Activated naive CD4-positive, alpha-beta T cell treated with anti-CD3 and anti-CD28 coated beads for 36 hours (primary cell): ENCODE results near the gene LRP3. TPM values are rescaled to one million over a fixed set of nuclear protein-coding genes. Genes with fewer than 3 reads are reported as not detected.
"Not testable (repeated sequence)": the region's sequence is repeated elsewhere in the genome, so short reads cannot be mapped to it uniquely, and the experiment has no call there.

Experiments used
- CTCF ChIA-PET: fragments of 350-600 bp; sonication (Branson Sonifier 250); formaldehyde crosslinking; loops from one replicate; lab custom pipeline; 2021; ENCODE audit warnings: antibody characterized with exemption; lab: Charles Lee
- DNase-seq: peaks from one replicate; pipeline ENCODE4 v3.0.0-alpha.2; 2020
- H3K27ac Mint-ChIP-seq: one replicate; pipeline ENCODE4 v1.8.0; 2021; ENCODE audit warnings: mild to moderate bottlenecking, mixed read lengths
- H3K27me3 Mint-ChIP-seq: one replicate; pipeline ENCODE4 v1.8.0; 2021; ENCODE audit warnings: low read depth, mixed read lengths
- H3K36me3 Mint-ChIP-seq: one replicate; pipeline ENCODE4 v1.8.0; 2021; ENCODE audit warnings: low read depth, mixed read lengths
- H3K4me1 Mint-ChIP-seq: one replicate; pipeline ENCODE4 v1.8.0; 2021; ENCODE audit warnings: low read depth, mixed read lengths
- H3K4me3 Mint-ChIP-seq: one replicate; pipeline ENCODE4 v1.8.0; 2021; ENCODE audit warnings: mild to moderate bottlenecking, moderate library complexity, mixed read lengths
- H3K9me3 Mint-ChIP-seq: one replicate; pipeline ENCODE4 v1.8.0; 2021; ENCODE audit warnings: mixed read lengths
- intact Hi-C: fragments of 100-400 bp; cut with micrococcal nuclease; formaldehyde crosslinking; loops from one replicate; pipeline ENCODE4 v1.15.1; 2023
- total RNA-seq, 2 experiments: library from RNA; stranded (reverse); gene quantifications; one replicate each; pipeline ENCODE4 v1.2.3, GENCODE V29; 2021

LRP3 gene
- under 1 TPM; 0.76 to 0.84 TPM for total RNA-seq

- no peak for DNase-seq
- CTCF ChIA-PET: no interaction called here
- no peak within 1 kb of the TSS for H3K27ac Mint-ChIP-seq
- H3K4me1 Mint-ChIP-seq: no peaks in the 10 kb centered on the region
- peaks cover 27% of the 10 kb centered on the region for H3K27me3 Mint-ChIP-seq
- intact Hi-C loops: no loop called here
- no peaks in the 10 kb centered on the region for H3K9me3 Mint-ChIP-seq
- H3K4me3 Mint-ChIP-seq: peak within 1 kb of the TSS; percentile 52
- no peaks in the 10 kb centered on the region for H3K36me3 Mint-ChIP-seq
Measured at GRCh38 chr19:33193865-33194362, at the start of gene LRP3. TSS of gene LRP3 (plus strand) at chr19:33194330. CDS start at chr19:33194786, 456 bp downstream.

GRCh38 chr19:33146209-33146608, 47.9 kb upstream of the LRP3 start:
- Mint-ChIP-seq H3K27me3 (no peaks in the 10 kb centered on the region), H3K4me3 (no peak overlapping the region), H3K27ac (no peak overlapping the region), H3K4me1 (peaks cover 4% of the 10 kb centered on the region), H3K36me3 (no peaks in the 10 kb centered on the region), H3K9me3 (no peaks in the 10 kb centered on the region)
- DNase-seq: no peak
- intact Hi-C loops: no loop called here
- CTCF ChIA-PET: interaction anchor here (2.8 kb wide), 1 partner anchor 15 kb away, joined by 20 read pairs; no protein-coding TSS in a partner anchor

GRCh38 chr19:33147538-33147937, 46.6 kb upstream of the LRP3 start:
- Mint-ChIP-seq H3K36me3 (no peaks in the 10 kb centered on the region), H3K27me3 (no peaks in the 10 kb centered on the region), H3K9me3 (no peaks in the 10 kb centered on the region), H3K4me1 (peaks cover 4% of the 10 kb centered on the region), H3K4me3 (no peak overlapping the region), H3K27ac (no peak overlapping the region)
- intact Hi-C loops: no loop called here
- no peak for DNase-seq
- CTCF ChIA-PET: interaction anchor here (0.6 kb wide), 1 partner anchor 76 kb away, joined by 3 read pairs; no protein-coding TSS in a partner anchor

- no peaks in the 10 kb centered on the region for H3K9me3 Mint-ChIP-seq
- H3K27ac Mint-ChIP-seq: no peak overlapping the region
- CTCF ChIA-PET: interaction anchor here (0.6 to 1.4 kb wide), 2 partner anchors 10 to 33 kb away, joined by 3 to 6 read pairs; no protein-coding TSS in a partner anchor
- H3K4me1 Mint-ChIP-seq: no peaks in the 10 kb centered on the region
- H3K36me3 Mint-ChIP-seq: no peaks in the 10 kb centered on the region
- no peak for DNase-seq
- H3K4me3 Mint-ChIP-seq: no peak overlapping the region
- no peaks in the 10 kb centered on the region for H3K27me3 Mint-ChIP-seq
- intact Hi-C loops: no loop called here
Measured at GRCh38 chr19:33150852-33151518, 43.1 kb upstream of the LRP3 start.

GRCh38 chr19:33152176-33152575, 42.0 kb upstream of the LRP3 start:
- Mint-ChIP-seq H3K9me3 (no peaks in the 10 kb centered on the region), H3K27me3 (no peaks in the 10 kb centered on the region), H3K36me3 (no peaks in the 10 kb centered on the region), H3K4me3 (no peak overlapping the region), H3K27ac (no peak overlapping the region), H3K4me1 (no peaks in the 10 kb centered on the region)
- CTCF ChIA-PET: interaction anchor here (1.4 kb wide), 1 partner anchor 32 kb away, joined by 6 read pairs; no protein-coding TSS in a partner anchor
- intact Hi-C loops: no loop called here
- no peak for DNase-seq

GRCh38 chr19:33152625-33153024, 41.5 kb upstream of the LRP3 start:
- H3K27me3 Mint-ChIP-seq, H3K36me3 Mint-ChIP-seq, H3K27ac Mint-ChIP-seq, H3K4me1 Mint-ChIP-seq, H3K9me3 Mint-ChIP-seq, DNase-seq, H3K4me3 Mint-ChIP-seq, intact Hi-C loops: not testable (repeated sequence)
- CTCF ChIA-PET: interaction anchor here (0.9 kb wide), 1 partner anchor 23 kb away, joined by 3 read pairs; no protein-coding TSS in a partner anchor

- H3K4me3 Mint-ChIP-seq, DNase-seq, H3K4me1 Mint-ChIP-seq, H3K36me3 Mint-ChIP-seq, H3K27me3 Mint-ChIP-seq, H3K27ac Mint-ChIP-seq, intact Hi-C loops, H3K9me3 Mint-ChIP-seq: not testable (repeated sequence)
- CTCF ChIA-PET: interaction anchor here (0.7 kb wide), 1 partner anchor 10 kb away, joined by 3 read pairs; no protein-coding TSS in a partner anchor
Measured at GRCh38 chr19:33154313-33154712, 39.8 kb upstream of the LRP3 start.

- peaks cover 22% of the 10 kb centered on the region for H3K4me1 Mint-ChIP-seq
- CTCF ChIA-PET: interaction anchor here (1.3 to 1.4 kb wide), 2 partner anchors 20 to 31 kb away, joined by 3 read pairs; no protein-coding TSS in a partner anchor
- H3K4me3 Mint-ChIP-seq: no peak overlapping the region
- H3K9me3 Mint-ChIP-seq: no peaks in the 10 kb centered on the region
- H3K27ac Mint-ChIP-seq: no peak overlapping the region
- H3K36me3 Mint-ChIP-seq: no peaks in the 10 kb centered on the region
- intact Hi-C loops: no loop called here
- H3K27me3 Mint-ChIP-seq: no peaks in the 10 kb centered on the region
- no peak for DNase-seq
Measured at GRCh38 chr19:33156334-33156733, 37.8 kb upstream of the LRP3 start.

GRCh38 chr19:33157906-33158305, 36.2 kb upstream of the LRP3 start:
- Mint-ChIP-seq H3K27me3 (no peaks in the 10 kb centered on the region), H3K4me3 (no peak overlapping the region), H3K9me3 (no peaks in the 10 kb centered on the region), H3K27ac (no peak overlapping the region), H3K36me3 (no peaks in the 10 kb centered on the region), H3K4me1 (peaks cover 27% of the 10 kb centered on the region)
- intact Hi-C loops: no loop called here
- CTCF ChIA-PET: interaction anchor here (0.6 to 1.1 kb wide), 3 partner anchors 20 to 149 kb away, joined by 3 to 6 read pairs (median 3); no protein-coding TSS in a partner anchor
- DNase-seq: no peak

GRCh38 chr19:33158365-33158764, 35.8 kb upstream of the LRP3 start:
- no peak overlapping the region for H3K27ac Mint-ChIP-seq
- H3K4me1 Mint-ChIP-seq: peaks cover 27% of the 10 kb centered on the region
- CTCF ChIA-PET: interaction anchor here (0.6 to 1.1 kb wide), 3 partner anchors 21 to 148 kb away, joined by 3 to 6 read pairs (median 3); no protein-coding TSS in a partner anchor
- no peak for DNase-seq
- no peak overlapping the region for H3K4me3 Mint-ChIP-seq
- intact Hi-C loops: no loop called here
- H3K27me3 Mint-ChIP-seq: no peaks in the 10 kb centered on the region
- no peaks in the 10 kb centered on the region for H3K36me3 Mint-ChIP-seq
- no peaks in the 10 kb centered on the region for H3K9me3 Mint-ChIP-seq

- H3K9me3 Mint-ChIP-seq: no peaks in the 10 kb centered on the region
- CTCF ChIA-PET: interaction anchor here (2.3 to 4.3 kb wide), 3 partner anchors 14 to 25 kb away, joined by 13 to 20 read pairs (median 14); no protein-coding TSS in a partner anchor
- H3K4me3 Mint-ChIP-seq: no peak overlapping the region
- no peaks in the 10 kb centered on the region for H3K36me3 Mint-ChIP-seq
- no peak overlapping the region for H3K27ac Mint-ChIP-seq
- H3K4me1 Mint-ChIP-seq: peaks cover 27% of the 10 kb centered on the region
- H3K27me3 Mint-ChIP-seq: no peaks in the 10 kb centered on the region
- no peak for DNase-seq
- intact Hi-C loops: no loop called here
Measured at GRCh38 chr19:33159149-33159548, 35.0 kb upstream of the LRP3 start.

GRCh38 chr19:33159893-33160292, 34.2 kb upstream of the LRP3 start:
- H3K36me3 Mint-ChIP-seq: no peaks in the 10 kb centered on the region
- peaks cover 27% of the 10 kb centered on the region for H3K4me1 Mint-ChIP-seq
- DNase-seq: no peak
- peak overlapping the region; percentile 82 for H3K27ac Mint-ChIP-seq
- intact Hi-C loops: loop anchor here (1.0 kb wide), 1 partner anchor 17 kb away; no protein-coding TSS in a partner anchor
- H3K4me3 Mint-ChIP-seq: no peak overlapping the region
- H3K27me3 Mint-ChIP-seq: no peaks in the 10 kb centered on the region
- no peaks in the 10 kb centered on the region for H3K9me3 Mint-ChIP-seq
- CTCF ChIA-PET: interaction anchor here (1.4 to 4.3 kb wide), 5 partner anchors 15 to 33 kb away, joined by 3 to 20 read pairs (median 13); no protein-coding TSS in a partner anchor
